ENCODE results near the gene RFC3.
"Not testable (repeated sequence)": the region's sequence is repeated elsewhere in the genome, so short reads cannot be mapped to it uniquely, and the experiment has no call there.

The RFC3 gene

GRCh38 chr13:33817901-33818706 is at the start of gene RFC3:
TSS of gene RFC3 (plus strand) at chr13:33818149. CDS start at chr13:33818179, 30 bp downstream.
- peak; percentile 92 to 93 for DNase-seq

GRCh38 chr13:33771296-33771695 is 46.7 kb upstream of the RFC3 start:
- DNase-seq, result no peak

GRCh38 chr13:33773790-33774462 is 44.0 kb upstream of the RFC3 start:
- DNase-seq, result no peak

GRCh38 chr13:33775339-33776108 is 42.4 kb upstream of the RFC3 start:
- no peak for DNase-seq

- no peak for DNase-seq
These were observed 41.6 kb upstream of the RFC3 start for GRCh38 chr13:33776239-33776881.

- no peak for DNase-seq
These were observed 35.3 kb upstream of the RFC3 start for GRCh38 chr13:33782631-33783030.

- not testable (repeated sequence) for DNase-seq
These were observed 34.7 kb upstream of the RFC3 start for GRCh38 chr13:33783212-33783611.

- DNase-seq, result no peak
These were observed 33.2 kb upstream of the RFC3 start for GRCh38 chr13:33784738-33785137.

- no peak for DNase-seq
These were observed 32.6 kb upstream of the RFC3 start for GRCh38 chr13:33785384-33785783.

GRCh38 chr13:33787051-33787591 is 30.8 kb upstream of the RFC3 start:
- no peak for DNase-seq

- no peak for DNase-seq
These were observed 28.8 kb upstream of the RFC3 start for GRCh38 chr13:33789066-33789606.

- DNase-seq, result no peak
These were observed 28.2 kb upstream of the RFC3 start for GRCh38 chr13:33789739-33790138.

- DNase-seq, result no peak
These were observed 24.2 kb upstream of the RFC3 start for GRCh38 chr13:33793726-33794125.

GRCh38 chr13:33794576-33794975 is 23.4 kb upstream of the RFC3 start:
- DNase-seq, result no peak

GRCh38 chr13:33796095-33796494 is 21.9 kb upstream of the RFC3 start:
- no peak for DNase-seq

- DNase-seq, result no peak
These were observed 20.3 kb upstream of the RFC3 start for GRCh38 chr13:33797622-33798021.

GRCh38 chr13:33798023-33798422 is 19.9 kb upstream of the RFC3 start:
- no peak for DNase-seq

GRCh38 chr13:33799950-33800592 is 17.9 kb upstream of the RFC3 start:
- no peak for DNase-seq

- DNase-seq, result no peak
These were observed 17.2 kb upstream of the RFC3 start for GRCh38 chr13:33800646-33801186.

GRCh38 chr13:33806470-33807248 is 11.3 kb upstream of the RFC3 start:
- no peak for DNase-seq

- not testable (repeated sequence) for DNase-seq
These were observed 5.1 kb upstream of the RFC3 start for GRCh38 chr13:33812829-33813228.
